ENCODE results near the gene VWCE. TPM values are rescaled to one million over a fixed set of nuclear protein-coding genes. Genes with fewer than 3 reads are reported as not detected.

VWCE gene
- total RNA-seq, 1 experiment from 2014 or later, result 0.23 TPM

DNA sequence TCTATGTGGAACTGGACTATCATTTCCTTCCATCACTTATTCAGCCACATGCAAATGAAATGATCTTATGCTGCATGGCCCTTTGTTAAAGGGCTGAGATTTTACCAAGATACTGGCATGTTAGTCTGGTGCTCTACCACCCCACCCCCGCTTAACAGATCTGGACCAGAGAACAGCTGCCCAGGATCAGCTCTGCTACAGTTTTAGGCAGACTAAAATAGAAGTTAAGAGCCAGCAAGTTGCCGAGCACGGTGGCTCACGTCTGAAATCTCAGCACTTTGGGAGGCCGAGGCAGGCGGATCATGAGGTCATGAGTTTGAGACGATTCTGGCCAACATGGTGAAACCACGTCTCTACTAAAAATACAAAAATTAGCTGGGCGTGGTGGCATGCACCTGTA, 33.2 kb upstream of the VWCE start:
- DNase-seq (ENCODE audit: low read depth), result no peak

DNA sequence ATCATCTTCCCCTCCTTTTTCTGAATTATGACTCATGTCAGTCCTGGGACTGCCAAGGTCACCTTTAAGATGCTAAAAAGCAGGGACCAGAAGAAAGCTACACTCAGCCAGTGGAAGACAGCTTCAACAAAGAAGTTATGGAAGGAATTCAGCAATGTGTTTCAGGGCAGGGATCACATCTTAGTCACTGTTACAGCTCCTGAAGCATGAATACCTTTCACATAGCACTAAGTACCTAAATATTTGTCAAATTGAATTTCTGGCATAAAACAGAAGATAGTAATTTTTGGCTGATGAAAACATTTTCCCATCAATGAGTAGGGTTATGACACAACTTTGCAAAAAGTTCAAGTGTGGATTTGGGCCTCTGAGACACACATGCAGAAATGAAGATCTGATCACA, 32.6 kb upstream of the VWCE start:
- no peak for DNase-seq (ENCODE audit: low read depth)

DNA sequence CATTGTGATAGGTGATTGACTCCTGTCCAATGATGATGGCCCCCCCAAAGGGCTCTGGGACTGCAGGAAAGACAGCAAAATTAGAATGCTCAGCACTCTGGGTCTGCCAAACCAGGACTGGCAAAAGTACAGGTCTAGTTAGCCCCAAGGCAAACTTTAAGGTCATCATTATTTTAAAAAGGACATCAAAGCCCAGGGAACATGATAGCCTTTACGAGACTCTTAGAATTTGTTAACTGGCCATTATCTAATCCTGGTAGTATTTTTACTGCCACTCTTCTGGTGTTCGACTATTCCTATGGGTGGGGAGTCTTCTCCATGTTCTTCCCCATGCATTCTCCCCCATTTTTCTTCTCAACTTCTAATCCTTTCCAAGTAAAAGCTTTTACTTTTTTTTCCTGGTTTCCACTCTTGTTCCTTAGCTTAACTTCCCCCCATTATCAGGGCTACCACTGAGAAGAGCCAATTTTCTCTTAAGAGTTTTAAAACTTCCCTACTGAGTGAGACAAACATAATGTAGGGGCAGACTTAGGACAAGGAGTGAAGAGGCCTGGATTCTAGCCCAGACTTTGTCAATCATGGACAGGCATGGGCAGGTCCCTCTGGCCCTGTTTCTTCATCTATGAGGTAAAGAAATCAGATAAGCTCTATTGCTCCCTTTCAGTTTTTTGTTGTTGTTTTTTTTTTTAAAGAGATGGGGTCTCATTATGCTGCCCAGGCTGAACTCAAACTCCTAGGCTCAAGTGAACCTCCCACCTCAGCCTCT, 30.7 kb upstream of the VWCE start:
- no peak for DNase-seq (ENCODE audit: low read depth)

DNA sequence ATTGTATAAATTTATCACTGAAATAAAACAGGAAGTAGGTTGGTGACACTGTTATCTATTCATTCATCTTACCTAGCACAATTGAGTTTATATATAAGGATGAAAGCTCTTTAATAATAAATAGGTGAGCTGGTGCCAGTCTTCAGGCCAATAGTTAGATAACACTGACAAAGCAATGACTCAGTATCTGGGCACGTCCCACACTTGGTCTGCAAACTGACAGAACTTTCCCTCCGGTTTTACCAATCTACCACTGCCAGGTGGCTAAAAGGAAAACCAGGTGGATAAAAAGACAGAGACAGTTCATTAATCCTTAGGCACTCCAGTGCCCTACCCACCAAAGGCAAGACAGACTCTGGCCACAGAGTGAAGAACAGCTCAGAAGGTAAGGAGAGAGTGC, 20.1 kb upstream of the VWCE start:
- no peak for DNase-seq (ENCODE audit: low read depth)

DNA sequence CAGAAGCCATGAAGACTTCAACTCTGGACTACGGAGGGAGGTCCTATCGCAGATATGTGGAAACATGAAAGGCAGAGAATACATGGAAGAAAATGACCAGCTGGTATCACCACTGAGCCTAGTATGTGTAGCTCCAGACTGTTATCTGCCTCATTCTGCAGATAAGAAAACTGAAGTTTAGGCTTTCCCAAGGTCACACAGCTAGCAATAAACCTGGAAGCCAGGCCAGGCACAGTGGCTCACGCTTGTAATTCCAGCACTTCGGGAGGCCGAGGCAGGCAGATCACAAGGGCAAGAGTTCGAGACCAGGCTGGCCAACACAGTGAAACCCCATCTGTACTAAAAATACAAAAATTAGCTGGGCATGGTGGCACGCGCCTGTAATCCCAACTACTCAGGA, 15.6 kb upstream of the VWCE start:
- DNase-seq (ENCODE audit: low read depth), result no peak

DNA sequence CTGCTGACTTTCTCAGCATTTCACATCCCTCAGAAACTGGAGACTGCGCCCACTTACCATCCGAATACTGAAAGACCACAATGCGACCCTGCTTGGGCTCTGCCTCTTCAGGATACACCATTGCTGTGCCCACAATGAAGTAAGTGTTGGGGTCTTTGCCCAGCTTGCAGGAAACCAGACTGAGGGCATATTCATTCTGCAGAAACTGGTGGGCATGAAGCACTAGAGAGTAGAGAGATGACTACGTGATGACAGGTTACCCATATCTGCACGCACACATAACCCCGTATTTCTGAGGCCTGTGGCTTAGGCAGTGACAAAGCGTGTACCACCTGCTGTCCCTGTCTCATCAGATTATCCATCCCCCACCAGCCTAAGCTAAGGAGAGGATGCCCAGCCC, 14.6 kb upstream of the VWCE start:
- no peak for DNase-seq (ENCODE audit: low read depth)

DNA sequence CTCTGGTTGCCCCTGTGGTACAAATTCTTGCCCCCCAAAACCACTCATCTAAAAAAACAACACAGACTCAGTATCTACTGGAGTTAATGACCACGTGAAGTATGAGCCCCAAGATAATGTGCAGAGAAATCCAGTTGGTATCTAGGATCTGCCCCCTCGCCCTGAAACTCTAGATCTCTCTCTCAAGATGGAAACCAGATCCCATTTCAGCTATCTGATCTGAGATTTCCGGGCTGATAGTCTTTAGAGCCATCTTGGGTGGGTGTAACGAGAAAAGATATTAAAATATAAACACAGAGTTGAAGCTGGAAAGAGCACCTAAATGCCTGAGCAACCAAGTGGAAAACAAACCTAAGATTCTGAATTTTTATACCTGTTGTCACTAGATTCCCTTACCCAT, 14.0 kb upstream of the VWCE start:
- no peak for DNase-seq (ENCODE audit: low read depth)

DNA sequence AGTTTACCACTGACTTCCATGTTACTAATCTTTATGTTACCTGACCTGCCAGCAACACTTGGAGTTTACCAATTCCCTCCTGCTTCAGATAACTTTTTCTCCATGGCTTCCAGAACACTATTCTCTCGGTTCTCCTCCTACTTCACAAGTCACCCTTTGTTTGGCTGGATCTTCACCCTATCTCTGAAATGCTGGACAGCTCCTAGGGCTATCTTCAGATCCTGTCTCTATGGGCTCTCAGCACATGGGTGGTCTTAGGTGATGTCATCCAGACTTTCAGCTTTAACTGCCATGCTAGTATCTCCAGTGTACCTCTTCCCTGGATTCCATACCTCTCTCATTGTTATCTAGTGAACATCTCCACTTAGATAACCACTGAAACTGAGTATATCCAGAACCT, 12.2 kb upstream of the VWCE start:
- DNase-seq (ENCODE audit: low read depth), result no peak

DNA sequence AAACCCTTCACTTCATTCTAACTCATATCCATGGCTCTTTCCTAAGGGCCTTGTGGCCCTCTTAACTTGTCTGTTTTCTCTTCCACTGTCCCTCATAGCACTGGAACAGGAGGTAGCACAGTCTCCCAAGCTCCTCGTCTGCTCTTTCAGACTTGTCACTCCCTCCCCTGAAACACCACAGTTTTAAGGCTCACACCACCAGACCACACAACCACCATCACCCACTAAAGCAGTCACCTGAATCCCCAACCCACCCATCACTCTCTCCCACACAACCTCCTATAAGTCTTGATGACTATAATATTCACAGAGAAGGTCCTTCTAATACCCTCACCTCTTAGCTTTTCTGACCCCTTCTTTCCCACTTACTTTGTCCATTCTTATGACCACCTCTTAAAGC, 11.1 kb upstream of the VWCE start:
- DNase-seq (ENCODE audit: low read depth), result no peak

DNA sequence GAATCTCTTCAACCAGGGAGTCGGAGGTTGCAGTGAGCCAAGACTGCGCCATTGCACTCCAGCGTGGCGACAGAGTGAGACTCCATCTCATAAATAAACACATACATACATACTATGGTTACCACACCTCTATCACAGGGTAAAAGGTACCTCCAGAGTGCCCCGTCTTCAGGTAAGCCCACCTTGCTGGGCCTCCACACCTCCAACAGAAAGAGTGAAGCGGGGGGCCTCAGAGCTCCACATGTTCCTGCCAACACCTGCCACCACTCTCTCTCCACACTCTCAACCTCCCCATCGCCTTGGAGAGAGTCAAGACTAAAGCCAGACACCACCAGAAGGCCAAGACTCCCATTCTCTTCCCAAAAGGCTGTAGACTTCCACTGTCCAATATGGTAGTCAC, 10.3 kb upstream of the VWCE start:
- DNase-seq (ENCODE audit: low read depth), result no peak

DNA sequence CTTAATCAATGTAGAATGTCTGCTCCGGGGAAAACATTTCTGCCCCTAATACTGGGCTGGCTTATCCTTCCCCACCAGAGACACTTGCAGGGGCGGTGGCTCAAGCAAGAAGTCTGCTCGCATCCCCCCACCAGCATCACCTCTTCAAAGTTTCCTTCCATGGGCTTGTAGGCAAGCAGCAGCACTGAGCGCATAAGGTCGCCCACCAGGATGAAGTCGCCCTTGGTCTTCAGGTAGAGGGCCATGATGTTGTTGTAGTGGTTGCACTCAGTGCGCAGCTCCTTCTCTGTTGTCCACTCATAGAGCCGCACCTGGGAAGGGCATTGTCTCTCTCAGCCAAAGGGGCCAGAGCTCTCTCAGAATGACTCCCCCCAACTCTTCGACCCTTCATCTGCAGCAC, 8.6 kb upstream of the VWCE start:
- DNase-seq (ENCODE audit: low read depth), result no peak

DNA sequence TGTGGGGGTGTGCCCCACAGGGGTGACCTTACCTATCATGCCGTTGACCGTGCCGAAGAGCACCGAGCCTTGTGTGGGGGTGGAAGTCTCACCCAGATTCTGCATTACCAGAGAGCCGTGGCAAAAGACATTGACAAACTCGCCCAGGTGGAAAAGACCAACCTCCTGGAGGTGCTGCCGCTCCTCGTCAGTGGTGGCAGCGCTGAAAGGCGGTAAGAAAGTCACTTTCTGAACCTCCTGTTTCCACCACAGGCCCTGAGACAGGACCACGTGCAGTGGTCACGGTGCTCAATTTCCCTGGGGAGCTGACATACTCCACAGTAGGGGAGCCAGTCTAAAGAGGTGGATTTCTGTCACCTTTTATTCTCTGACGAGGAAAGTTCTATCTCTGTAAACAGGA, 7.4 kb upstream of the VWCE start:
- DNase-seq (ENCODE audit: low read depth), result no peak

DNA sequence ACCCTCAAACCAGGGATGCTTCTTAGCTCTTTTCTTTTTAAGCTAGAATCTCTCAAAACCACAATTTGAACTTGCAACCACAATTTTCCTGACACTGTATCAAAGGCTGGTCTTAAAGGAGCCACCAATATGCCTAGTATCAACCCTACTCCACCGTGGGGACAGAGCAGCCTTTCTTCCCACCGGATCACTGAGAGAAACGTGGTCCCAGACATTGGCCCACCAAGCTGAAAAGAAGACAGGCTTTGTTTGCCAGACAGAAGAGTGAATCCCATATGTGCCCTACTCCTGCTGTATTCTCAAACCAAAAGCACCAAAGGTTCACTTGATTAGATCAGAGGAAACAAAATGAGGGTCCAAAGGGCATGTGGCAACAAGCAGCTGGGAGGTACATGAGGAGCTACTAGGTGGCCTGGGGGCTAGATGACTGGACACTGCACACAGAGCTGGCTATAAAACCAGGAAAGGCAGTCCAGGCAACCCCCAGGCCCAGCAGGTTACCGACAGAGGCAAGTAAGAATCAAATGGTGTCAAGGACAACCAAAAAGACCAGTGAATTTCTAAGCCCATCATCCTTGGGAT, 3.6 kb upstream of the VWCE start:
- DNase-seq (ENCODE audit: low read depth), result no peak

DNA sequence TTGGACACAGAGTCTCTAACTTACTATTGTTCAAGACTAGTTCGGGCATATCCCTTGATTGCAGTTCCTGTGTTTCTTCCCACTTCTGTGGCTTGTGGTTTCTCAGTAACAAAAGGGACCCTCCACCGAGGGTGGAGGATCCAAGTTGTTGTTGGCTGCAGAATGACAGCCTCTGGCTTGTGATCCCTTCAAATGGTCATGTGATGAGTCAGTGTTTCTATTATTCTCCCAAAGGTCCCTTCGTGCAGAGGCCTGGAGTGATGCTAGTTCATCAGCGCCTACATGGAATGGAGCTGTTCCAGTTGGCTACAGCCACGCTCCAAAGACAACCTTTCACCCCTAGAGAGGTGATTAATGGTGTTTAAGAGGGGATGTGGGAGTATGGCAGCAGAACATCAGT, 2.6 kb upstream of the VWCE start:
- peak; percentile 94 for DNase-seq (ENCODE audit: low read depth)

DNA sequence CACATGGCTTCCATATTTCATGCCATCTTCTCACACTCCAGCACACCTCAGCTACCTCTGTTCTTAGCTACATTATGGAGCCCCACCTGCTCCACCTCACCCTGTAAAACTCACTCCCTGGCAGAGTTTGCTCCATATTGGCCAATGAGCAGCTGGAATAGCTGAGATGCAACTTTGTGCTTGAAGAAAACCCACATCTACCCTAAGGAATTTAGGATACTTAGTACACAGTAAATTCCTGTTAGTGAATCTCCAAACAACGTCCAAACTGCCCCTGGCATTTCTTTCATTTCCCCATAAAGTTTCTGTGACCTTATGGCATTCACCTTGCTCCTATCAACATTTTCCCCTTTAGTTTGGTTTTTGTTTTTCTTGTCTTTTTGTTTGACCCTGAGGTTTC, 2.2 kb upstream of the VWCE start:
- no peak for DNase-seq (ENCODE audit: low read depth)

DNA sequence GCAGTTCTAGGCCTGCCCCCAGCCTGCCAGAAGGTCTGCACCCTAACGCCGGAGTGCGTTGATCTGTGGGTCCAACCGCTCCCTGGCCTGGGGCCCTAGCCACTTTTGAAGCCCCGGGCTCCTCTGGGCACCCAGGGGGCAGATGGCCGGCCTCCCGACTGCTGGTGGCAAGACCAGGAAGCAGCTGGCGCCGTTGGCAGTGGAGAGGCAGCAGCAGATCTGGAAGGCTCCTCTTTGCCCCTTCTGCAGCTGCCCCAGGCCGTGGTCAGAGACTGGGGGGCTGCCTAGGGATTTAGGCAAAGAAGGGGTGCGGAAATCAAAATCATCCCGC, 445 bp upstream of the VWCE start:
- no peak for DNase-seq (ENCODE audit: low read depth)

DNA sequence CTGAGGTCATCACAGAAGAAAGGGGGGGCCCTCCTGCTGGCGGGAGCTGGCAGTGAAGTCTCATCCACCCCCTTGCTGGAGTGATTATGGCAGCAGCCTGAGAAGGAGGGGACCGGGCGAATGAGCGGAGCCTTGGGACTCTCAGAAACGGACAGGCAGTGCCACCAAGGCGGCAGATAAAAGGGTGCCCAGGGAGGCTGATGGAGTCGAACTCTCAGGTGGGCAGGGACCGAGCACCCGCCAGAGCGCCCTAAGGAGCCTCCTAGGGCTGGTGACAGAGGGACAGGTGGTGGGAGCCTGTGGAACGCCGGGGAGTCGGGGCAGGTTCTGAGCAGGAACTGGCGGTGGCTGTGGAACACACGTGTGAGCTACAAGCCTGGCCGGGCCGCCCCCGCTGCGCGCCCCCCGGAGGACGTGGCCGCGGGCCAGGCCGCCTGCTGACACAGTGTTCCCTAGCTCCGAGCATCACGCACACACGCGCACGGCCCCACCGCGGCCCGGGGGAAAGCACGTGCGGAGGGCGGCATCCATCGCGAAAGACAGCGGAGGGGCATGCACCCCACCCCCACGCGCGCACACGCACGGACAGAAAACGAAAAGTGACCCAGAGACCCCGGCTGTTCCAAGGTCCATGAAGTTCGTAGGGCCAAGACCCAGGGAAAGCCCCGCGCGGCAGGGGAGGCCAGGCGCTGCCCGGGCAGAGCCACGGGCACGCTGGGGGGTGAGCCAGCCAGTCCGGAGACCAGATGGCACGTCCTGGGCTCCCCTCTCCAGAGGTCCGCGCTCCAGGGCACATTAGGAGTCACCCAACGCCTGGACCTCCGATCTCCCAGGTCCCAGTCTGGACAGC, 1.0 kb downstream of the VWCE start:
- peak; percentile 9 for DNase-seq (ENCODE audit: low read depth)

DNA sequence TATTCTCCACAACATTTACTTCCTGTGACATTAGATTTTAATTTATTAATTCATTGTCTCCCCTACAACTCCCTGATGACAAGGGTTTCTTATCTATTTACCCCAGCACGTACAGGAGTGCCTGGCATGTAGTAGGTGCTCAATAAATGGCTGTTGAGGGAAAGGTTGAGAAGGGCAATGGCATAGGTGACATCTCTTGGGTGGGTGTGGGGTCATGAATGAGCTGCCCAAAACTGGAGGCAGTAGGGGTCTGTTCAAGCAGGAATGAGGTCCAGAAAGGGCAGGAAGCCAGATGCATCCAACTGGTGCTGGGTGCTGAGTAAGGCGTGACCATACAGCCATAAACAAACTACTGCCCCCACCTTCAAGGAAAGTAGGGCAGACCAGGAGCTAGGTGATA, 2.8 kb downstream of the VWCE start:
- no peak for DNase-seq (ENCODE audit: low read depth)

DNA sequence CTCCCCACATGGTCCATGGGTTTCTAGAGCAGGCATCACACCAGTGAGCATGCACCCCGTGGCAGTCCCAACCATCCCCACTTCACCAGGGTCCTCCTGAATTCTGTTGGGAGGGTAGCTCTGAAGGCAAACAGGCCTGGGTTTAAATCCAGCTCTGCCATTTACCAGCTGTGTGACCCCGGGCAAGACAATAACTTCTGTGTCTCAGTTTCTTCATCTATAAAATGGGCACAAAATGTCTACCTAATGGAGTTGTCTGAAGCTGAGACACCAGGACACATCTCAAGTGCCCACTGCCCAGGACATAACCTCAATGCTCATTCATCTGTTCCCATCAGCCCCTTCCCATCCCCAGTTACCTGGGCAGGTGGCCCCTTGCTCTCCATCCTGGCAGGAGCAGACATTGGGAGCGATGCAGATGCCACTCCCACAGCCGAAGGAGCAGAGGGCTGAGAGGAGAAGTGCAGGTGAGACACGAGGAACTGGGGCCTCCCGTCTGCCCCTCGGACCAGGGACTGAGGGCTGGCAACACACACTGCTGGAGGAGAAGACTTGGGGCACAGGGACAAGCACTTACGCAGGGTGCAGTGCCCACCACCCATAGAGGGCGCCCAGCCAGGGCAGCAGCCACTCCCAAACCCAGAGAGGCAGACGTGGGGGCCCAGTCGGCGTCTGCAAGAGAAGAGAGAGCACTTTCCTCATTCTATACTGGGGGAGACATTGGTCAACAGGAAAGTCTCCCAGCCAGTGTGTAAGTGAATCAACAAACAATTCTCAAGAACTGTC, 4.0 kb downstream of the VWCE start:
- no peak for DNase-seq (ENCODE audit: low read depth)

DNA sequence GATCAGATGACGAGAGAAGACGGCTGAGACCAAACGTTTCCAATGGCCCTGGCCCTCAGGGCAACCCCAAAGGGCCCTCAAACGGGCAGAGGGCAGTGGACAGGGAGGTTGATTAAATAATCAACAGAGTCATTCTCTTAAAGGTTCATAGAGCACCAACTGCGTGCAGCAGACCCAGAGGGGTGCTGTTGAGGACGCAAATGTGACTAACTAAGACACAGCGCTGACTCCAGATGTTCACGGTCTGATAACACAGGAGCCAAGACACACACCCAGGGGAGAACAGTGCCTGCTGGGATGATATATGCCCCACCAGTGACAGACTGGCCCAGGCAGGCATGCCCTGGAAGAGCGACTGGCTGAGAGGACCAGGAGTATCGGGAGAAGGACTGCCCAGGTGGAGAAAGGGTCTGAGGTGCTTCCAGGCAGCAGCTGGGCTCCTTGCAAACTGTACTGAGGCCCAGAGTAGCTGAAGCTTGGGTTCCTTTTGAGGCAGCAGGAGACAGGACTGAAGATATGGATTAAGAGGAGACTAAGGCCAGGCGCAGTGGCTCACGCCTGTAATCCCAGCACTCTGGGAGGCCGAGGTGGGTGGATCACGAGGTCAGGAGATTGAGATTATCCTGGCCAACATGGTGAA, 7.7 kb downstream of the VWCE start:
- DNase-seq (ENCODE audit: low read depth), result no peak

DNA sequence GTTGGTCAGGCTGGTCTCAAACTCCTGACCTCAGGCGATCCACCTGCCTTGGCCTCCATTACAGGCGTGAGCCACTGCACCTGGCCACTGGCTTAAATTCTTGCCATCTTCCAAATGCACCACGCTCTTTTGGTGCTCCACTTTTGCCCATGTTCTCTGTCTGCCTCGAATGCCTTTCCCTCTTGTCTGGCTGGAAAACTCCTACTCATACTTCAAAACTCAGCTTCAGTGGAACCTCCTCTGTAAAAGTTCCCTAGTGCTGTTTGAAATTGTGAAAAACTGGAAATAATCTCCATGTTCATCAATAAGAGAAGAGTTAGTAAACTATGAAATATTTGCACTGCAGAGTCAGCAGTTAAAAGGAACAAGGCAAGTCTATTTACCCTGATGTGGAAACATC, 11.5 kb downstream of the VWCE start:
- DNase-seq (ENCODE audit: low read depth), result no peak
